GM18858 (cell line): ENCODE results near the gene SHANK3.

Source experiments
- ATAC-seq: cut with Tn5 transposase; IDR thresholded peaks from one replicate; pipeline ENCODE4 v1.9.1; 2021; ENCODE audit not compliant: unreplicated experiment

The SHANK3 gene

GRCh38 chr22:50677493-50678217 is 5.0 kb downstream of the SHANK3 start:
- no peak for ATAC-seq

- no peak for ATAC-seq
Measured at GRCh38 chr22:50678218-50678650, 5.6 kb downstream of the SHANK3 start.

- ATAC-seq: no peak
Measured at GRCh38 chr22:50678651-50679521, 6.3 kb downstream of the SHANK3 start.

GRCh38 chr22:50683086-50683993 is 10.7 kb downstream of the SHANK3 start:
- no peak for ATAC-seq

- ATAC-seq: no peak
Measured at GRCh38 chr22:50683994-50684371, 11.4 kb downstream of the SHANK3 start.

GRCh38 chr22:50684501-50684900 is 11.9 kb downstream of the SHANK3 start:
- no peak for ATAC-seq

GRCh38 chr22:50684986-50685385 is 12.4 kb downstream of the SHANK3 start:
- ATAC-seq: no peak

GRCh38 chr22:50686794-50687193 is 14.2 kb downstream of the SHANK3 start:
- no peak for ATAC-seq

- no peak for ATAC-seq
Measured at GRCh38 chr22:50687829-50688228, 15.2 kb downstream of the SHANK3 start.

- no peak for ATAC-seq
Measured at GRCh38 chr22:50688448-50688847, 15.8 kb downstream of the SHANK3 start.

- no peak for ATAC-seq
Measured at GRCh38 chr22:50691521-50691920, 18.9 kb downstream of the SHANK3 start.

GRCh38 chr22:50693462-50693861 is 20.8 kb downstream of the SHANK3 start:
- ATAC-seq: no peak

- no peak for ATAC-seq
Measured at GRCh38 chr22:50694099-50694605, 21.5 kb downstream of the SHANK3 start.

GRCh38 chr22:50694766-50695420 is 22.3 kb downstream of the SHANK3 start:
- no peak for ATAC-seq

GRCh38 chr22:50695421-50696250 is 23.0 kb downstream of the SHANK3 start:
- no peak for ATAC-seq

GRCh38 chr22:50696251-50696798 is 23.7 kb downstream of the SHANK3 start:
- no peak for ATAC-seq

- no peak for ATAC-seq
Measured at GRCh38 chr22:50696799-50697561, 24.4 kb downstream of the SHANK3 start.

GRCh38 chr22:50697667-50698506 is 25.3 kb downstream of the SHANK3 start:
- no peak for ATAC-seq
